ENCODE results near the gene ARL15.

- TF ChIP-seq EZH2 (IDR thresholded peaks at IDR 0.05; ENCODE audit: borderline replicate concordance, low read length): no peak
- TF ChIP-seq, protein P1, sequence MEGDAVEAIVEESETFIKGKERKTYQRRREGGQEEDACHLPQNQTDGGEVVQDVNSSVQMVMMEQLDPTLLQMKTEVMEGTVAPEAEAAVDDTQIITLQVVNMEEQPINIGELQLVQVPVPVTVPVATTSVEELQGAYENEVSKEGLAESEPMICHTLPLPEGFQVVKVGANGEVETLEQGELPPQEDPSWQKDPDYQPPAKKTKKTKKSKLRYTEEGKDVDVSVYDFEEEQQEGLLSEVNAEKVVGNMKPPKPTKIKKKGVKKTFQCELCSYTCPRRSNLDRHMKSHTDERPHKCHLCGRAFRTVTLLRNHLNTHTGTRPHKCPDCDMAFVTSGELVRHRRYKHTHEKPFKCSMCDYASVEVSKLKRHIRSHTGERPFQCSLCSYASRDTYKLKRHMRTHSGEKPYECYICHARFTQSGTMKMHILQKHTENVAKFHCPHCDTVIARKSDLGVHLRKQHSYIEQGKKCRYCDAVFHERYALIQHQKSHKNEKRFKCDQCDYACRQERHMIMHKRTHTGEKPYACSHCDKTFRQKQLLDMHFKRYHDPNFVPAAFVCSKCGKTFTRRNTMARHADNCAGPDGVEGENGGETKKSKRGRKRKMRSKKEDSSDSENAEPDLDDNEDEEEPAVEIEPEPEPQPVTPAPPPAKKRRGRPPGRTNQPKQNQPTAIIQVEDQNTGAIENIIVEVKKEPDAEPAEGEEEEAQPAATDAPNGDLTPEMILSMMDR (conservative IDR thresholded peaks at IDR 0.05 in 1 of 2, IDR thresholded peaks at IDR 0.05 in 1 of 2; ENCODE audit: extremely low read depth in 1 of 2, insufficient read depth in 1 of 2, low read depth in 1 of 2, low read length in 2 of 2): no peak
Observed at GRCh38 chr5:54080831-54081230, 229.5 kb downstream of the ARL15 start.
